ENCODE data around the gene SSR4. TPM values are rescaled to one million over a fixed set of nuclear protein-coding genes. Genes with fewer than 3 reads are reported as not detected.

The SSR4 gene
- polyA plus RNA-seq, 2 of the 4 experiments (the other 2 are of a cell fraction) = 212 to 352 TPM

GRCh38 chrX:153805436-153805835 lies 11.0 kb downstream of the SSR4 start:
- ATAC-seq = no peak
- no peak for FAIRE-seq

GRCh38 chrX:153806999-153807575 lies 12.6 kb downstream of the SSR4 start:
- Histone ChIP-seq H3K9me3 (no peaks in the 10 kb centered on the region), H3K4me2 (no peak overlapping the region), H3K4me3 (no peak overlapping the region), H3K27ac (no peak overlapping the region), H3K4me1 (no peaks in the 10 kb centered on the region)
- ATAC-seq (no peak), FAIRE-seq (no peak), DNase-seq (ENCODE audit: low read depth in 1 of 2, low spot score in 1 of 2) (no peak)
- CTCF ChIA-PET = interaction anchor here (0.8 kb wide), 1 partner anchor 46 kb away, joined by 3 read pairs; no protein-coding TSS in a partner anchor
- POLR2A ChIA-PET = interaction anchor here (1.4 kb wide), 1 partner anchor 13 kb away, joined by 3 read pairs; the partner anchor contains the start of genes IDH3G and SSR4
- WGBS (ENCODE audit: missing lambda C conversion rate) = 79% methylated on average over 12 of the region's 28 CpGs
- no peak for TF ChIP-seq CBX8 (IDR thresholded peaks at IDR 0.05)
- TF ChIP-seq HMGXB4 (CRISPR knock-in tag; IDR thresholded peaks at IDR 0.05; ENCODE audit: borderline replicate concordance) = no peak
- no peak for TF ChIP-seq CEBPB (IDR thresholded peaks at IDR 0.05)
- no peak for TF ChIP-seq CTCF (IDR thresholded peaks at IDR 0.05)
- TF ChIP-seq HOXB5 (CRISPR knock-in tag; IDR thresholded peaks at IDR 0.05) = no peak
- TF ChIP-seq FOSL2 (IDR thresholded peaks at IDR 0.05) = no peak
- no peak for TF ChIP-seq FOSL2 (CRISPR knock-in tag; IDR thresholded peaks at IDR 0.05)
- no peak for TF ChIP-seq MYC (IDR thresholded peaks at IDR 0.05; ENCODE audit: borderline replicate concordance, low read length)
- TF ChIP-seq CHD2 (IDR thresholded peaks at IDR 0.05; ENCODE audit: low read length, partially characterized antibody) = no peak
- no peak for TF ChIP-seq JUN (IDR thresholded peaks at IDR 0.05)
- no peak for TF ChIP-seq NR3C1 (IDR thresholded peaks at IDR 0.05)
- TF ChIP-seq HOXA7 (CRISPR knock-in tag; IDR thresholded peaks at IDR 0.05) = no peak
- no peak for TF ChIP-seq BCL3 (IDR thresholded peaks at IDR 0.05)

More at GRCh38 chrX:153805436-153805835, 11.0 kb downstream of the SSR4 start:
- no peak for DNase-seq (ENCODE audit: low read depth in 1 of 2, low spot score in 1 of 2)
- TF ChIP-seq POLR2AphosphoS2 (conservative IDR thresholded peaks at IDR 0.05; ENCODE audit: low read length) (no peak), ZC3H11A (IDR thresholded peaks at IDR 0.05) (no peak), FOSB (CRISPR knock-in tag; IDR thresholded peaks at IDR 0.05) (no peak), ATOH8 (CRISPR knock-in tag; IDR thresholded peaks at IDR 0.05; ENCODE audit: low read depth) (no peak), TFCP2L1 (CRISPR knock-in tag; IDR thresholded peaks at IDR 0.05) (no peak), EHMT2 (IDR thresholded peaks at IDR 0.05; ENCODE audit: low read depth) (no peak), PBX3 (IDR thresholded peaks at IDR 0.05) (no peak), CTCF (IDR thresholded peaks at IDR 0.05) (no peak), HES2 (IDR thresholded peaks at IDR 0.05) (no peak), RAD21 (conservative IDR thresholded peaks at IDR 0.05 in 1 of 2, IDR thresholded peaks at IDR 0.05 in 1 of 2) (no peak), EP300 (IDR thresholded peaks at IDR 0.05) (no peak), MYC (IDR thresholded peaks at IDR 0.05; ENCODE audit: borderline replicate concordance, low read length) (no peak), BHLHE40 (IDR thresholded peaks at IDR 0.05; ENCODE audit: low read depth, low read length) (no peak), ZFP36 (IDR thresholded peaks at IDR 0.05; ENCODE audit: borderline replicate concordance, partially characterized antibody) (no peak), HOXB13 (CRISPR knock-in tag; IDR thresholded peaks at IDR 0.05; ENCODE audit: low read depth) (no peak), CEBPB (IDR thresholded peaks at IDR 0.05) (no peak), MAZ (IDR thresholded peaks at IDR 0.05; ENCODE audit: borderline replicate concordance, low read depth, low read length) (no peak), POLR2A (IDR thresholded peaks at IDR 0.05; ENCODE audit: low read length) (no peak), NR3C1 (IDR thresholded peaks at IDR 0.05) (no peak), NPAS2 (CRISPR knock-in tag; IDR thresholded peaks at IDR 0.05; ENCODE audit: borderline replicate concordance) (no peak)
- ChIA-PET POLR2A (no interaction called here), CTCF (no interaction called here)
- WGBS (ENCODE audit: missing lambda C conversion rate) = 76% methylated on average over 3 of the region's 13 CpGs
- Histone ChIP-seq H3K27ac (no peak overlapping the region), H3K4me1 (no peaks in the 10 kb centered on the region), H3K9me3 (no peaks in the 10 kb centered on the region), H3K4me2 (no peak overlapping the region), H3K4me3 (no peak overlapping the region)

Measured in A549 (cell line).